Head of caudate nucleus (tissue), 42 donors: ENCODE measurements around the gene STOML2.

Experiments
- DNase-seq, 42 donors: peaks; one replicate each; pipeline versions ENCODE4 v3.0.0 to v3.0.0-alpha.2; 2020 to 2021; ENCODE audit warnings: mixed read lengths in 7 of 42
- intact Hi-C: fragments of 100-400 bp; cut with DNase I; formaldehyde crosslinking; loops from one replicate; pipeline ENCODE4 v1.15.0; 2022

Gene STOML2

GRCh38 chr9:35076848-35077247 is 26.1 kb downstream of the STOML2 start:
- no peak for DNase-seq
- intact Hi-C loops: loop anchor here (5.0 kb wide), 1 partner anchor 90 kb away; the partner anchor contains the start of gene DNAJB5

GRCh38 chr9:35075358-35075757 is 27.6 kb downstream of the STOML2 start:
- intact Hi-C loops: loop anchor here (5.0 kb wide), 1 partner anchor 88 kb away; the partner anchor contains the start of gene DNAJB5
- DNase-seq: no peak

- no peak for DNase-seq
- intact Hi-C loops: loop anchor here (5.0 kb wide), 1 partner anchor 87 kb away; the partner anchor contains the start of gene DNAJB5
Observed at GRCh38 chr9:35074791-35075190, 28.1 kb downstream of the STOML2 start.

- DNase-seq: no peak
- intact Hi-C loops: no loop called here
Observed at GRCh38 chr9:35074141-35074540, 28.8 kb downstream of the STOML2 start.

GRCh38 chr9:35073279-35073612 is 29.7 kb downstream of the STOML2 start:
- intact Hi-C loops: loop anchor here (2.0 kb wide), 1 partner anchor 24 kb away; the partner anchor contains the start of gene PIGO
- no peak for DNase-seq

GRCh38 chr9:35072461-35073278 is 30.3 kb downstream of the STOML2 start, which contains the start of gene VCP:
VCP (minus strand) TSS chr9:35072625; CDS start chr9:35072353, 272 bp downstream.
- DNase-seq: peak; percentile 97 to 100 (median 100)
- intact Hi-C loops: loop anchor here (2.0 kb wide), 1 partner anchor 24 kb away; the partner anchor contains the start of gene PIGO

- intact Hi-C loops: loop anchor here (2.0 kb wide), 1 partner anchor 25 kb away; the partner anchor contains the start of gene PIGO
Observed at GRCh38 chr9:35071814-35072460, 31.0 kb downstream of the STOML2 start.

GRCh38 chr9:35070823-35071813 is 31.8 kb downstream of the STOML2 start:
- intact Hi-C loops: no loop called here
- no peak for DNase-seq

More at GRCh38 chr9:35071814-35072460, 31.0 kb downstream of the STOML2 start:
- DNase-seq: peak; percentile 48 to 87 (median 74)

- intact Hi-C loops: no loop called here
- no peak for DNase-seq
Observed at GRCh38 chr9:35069020-35069419, 33.9 kb downstream of the STOML2 start.

GRCh38 chr9:35067056-35067455 is 35.9 kb downstream of the STOML2 start:
- no peak for DNase-seq
- intact Hi-C loops: no loop called here

GRCh38 chr9:35060548-35061207 is 42.3 kb downstream of the STOML2 start:
- DNase-seq: no peak
- intact Hi-C loops: no loop called here

GRCh38 chr9:35059438-35059837 is 43.5 kb downstream of the STOML2 start:
- intact Hi-C loops: no loop called here
- DNase-seq: no peak

GRCh38 chr9:35057271-35057620 is 45.7 kb downstream of the STOML2 start:
- intact Hi-C loops: no loop called here
- DNase-seq: no peak

- no peak for DNase-seq
- intact Hi-C loops: no loop called here
Observed at GRCh38 chr9:35056571-35057270, 46.2 kb downstream of the STOML2 start.

GRCh38 chr9:35054871-35055644 is 47.9 kb downstream of the STOML2 start:
- no peak for DNase-seq
- intact Hi-C loops: no loop called here

- intact Hi-C loops: no loop called here
Observed at GRCh38 chr9:35054185-35054835, 48.6 kb downstream of the STOML2 start.

More at GRCh38 chr9:35054185-35054835, 48.6 kb downstream of the STOML2 start:
- DNase-seq: no peak
